HepG2 (cell line): ENCODE data around the gene PIM1. TPM values are rescaled to one million over a fixed set of nuclear protein-coding genes. Genes with fewer than 3 reads are reported as not detected.
A peak's percentile ranks its signal among the peaks of the same experiment; 100 is the strongest.

ENCODE experiments used
- BRF2 ChIP-seq: sonication (generic); formaldehyde crosslinking; IDR thresholded peaks from 2 replicates; pipeline ENCODE4 v1.8.1; 2022; ENCODE audit warnings: mild to moderate bottlenecking, missing genetic modification reagents
- FOXK2 ChIP-seq: fragments of 450-650 bp; IDR thresholded peaks from 2 replicates; pipeline ENCODE4 v1.6.1; 2016
- HDAC2 ChIP-seq: sonication (generic); formaldehyde crosslinking; IDR thresholded peaks from 2 replicates; pipeline ENCODE4 v1.4.0; 2020; ENCODE audit warnings: missing genetic modification reagents
- HMG20A ChIP-seq: IDR thresholded peaks from 2 replicates; pipeline ENCODE4 v1.6.1; 2016; ENCODE audit warnings: borderline replicate concordance
- HOXA3 ChIP-seq: sonication (generic); formaldehyde crosslinking; IDR thresholded peaks from 2 replicates; pipeline ENCODE4 v1.5.0; 2020; ENCODE audit warnings: missing genetic modification reagents
- KDM5A ChIP-seq: fragments of 200-600 bp; sonication (generic); IDR thresholded peaks from 2 replicates; pipeline ENCODE4 v1.7.0; 2018; ENCODE audit warnings: antibody characterized with exemption, mild to moderate bottlenecking, low read length, borderline replicate concordance
- KDM5B ChIP-seq: sonication (generic); formaldehyde crosslinking; IDR thresholded peaks from 2 replicates; pipeline ENCODE4 v1.4.0; 2020; ENCODE audit warnings: missing genetic modification reagents, mild to moderate bottlenecking, borderline replicate concordance
- MED8 ChIP-seq: sonication (generic); formaldehyde crosslinking; IDR thresholded peaks from 2 replicates; pipeline ENCODE4 v1.8.1; 2023; ENCODE audit warnings: mild to moderate bottlenecking, missing genetic modification reagents; ENCODE audit not compliant: insufficient replicate concordance
- RXRA ChIP-seq: sonication (generic); formaldehyde crosslinking; IDR thresholded peaks from 2 replicates; pipeline ENCODE4 v1.5.1; 2020; ENCODE audit warnings: missing genetic modification reagents
- SPEN ChIP-seq: sonication (generic); formaldehyde crosslinking; IDR thresholded peaks from 2 replicates; pipeline ENCODE4 v1.5.1; 2020; ENCODE audit warnings: low read depth, mild to moderate bottlenecking, missing genetic modification reagents
- SUZ12 ChIP-seq: fragments of 150-350 bp; IDR thresholded peaks from 2 replicates; pipeline ENCODE4 v1.6.1; 2014; ENCODE audit warnings: low read depth, low read length
- ZMYM3 ChIP-seq: sonication (generic); formaldehyde crosslinking; IDR thresholded peaks from 2 replicates; pipeline ENCODE4 v1.5.1; 2020; ENCODE audit warnings: mild to moderate bottlenecking, missing genetic modification reagents
- ZNF326 ChIP-seq: sonication (generic); formaldehyde crosslinking; IDR thresholded peaks from 2 replicates; pipeline ENCODE4 v1.4.0; 2020; ENCODE audit warnings: missing genetic modification reagents, borderline replicate concordance
- ZNF552 ChIP-seq: sonication (generic); formaldehyde crosslinking; IDR thresholded peaks from 2 replicates; pipeline ENCODE4 v1.9.0; 2022; ENCODE audit warnings: missing genetic modification reagents, mild to moderate bottlenecking, borderline replicate concordance
- ZNF563 ChIP-seq: sonication (generic); formaldehyde crosslinking; IDR thresholded peaks from 2 replicates; pipeline ENCODE4 v1.8.0; 2022; ENCODE audit warnings: mild to moderate bottlenecking, moderate library complexity, missing genetic modification reagents
- ZNF776 ChIP-seq: sonication (generic); formaldehyde crosslinking; IDR thresholded peaks from 2 replicates; pipeline ENCODE4 v1.4.0; 2020; ENCODE audit warnings: mild to moderate bottlenecking, missing genetic modification reagents
- ZNF792 ChIP-seq: IDR thresholded peaks from 2 replicates; pipeline ENCODE4 v1.6.1; 2016
- ZSCAN12 ChIP-seq: sonication (generic); formaldehyde crosslinking; IDR thresholded peaks from 2 replicates; pipeline ENCODE4 v1.9.0; 2021; ENCODE audit warnings: mild to moderate bottlenecking, missing genetic modification reagents
- polyA plus RNA-seq, 8 experiments: library from polyadenylated mRNA; depleted of rRNA in 3 of 8; stranded (reverse) in 7 of 8; unstranded in 1 of 8; fragments of >200 nt; fragmentation: Illumina TruSeq in 4 of 8; extraction: Trizol in 4 of 8; gene quantifications; 2 replicates each; pipeline versions ENCODE4 v1.2.1 to v1.2.3, GENCODE V29; 2011 to 2016; ENCODE audit warnings: low read depth in 4 of 8, missing spikeins in 1 of 8, mixed read lengths in 1 of 8; ENCODE audit not compliant: insufficient read depth in 1 of 8
- total RNA-seq, 5 experiments: library from RNA; depleted of rRNA; stranded (reverse); fragments of >200 nt; fragmentation: Illumina TruSeq; extraction: Trizol; gene quantifications; 2 replicates each; pipeline ENCODE4 v1.2.3, GENCODE V29; 2016; ENCODE audit warnings: low read depth in 1 of 5
- TF ChIP-seq, protein P1 (sequence below): sonication (generic); formaldehyde crosslinking; IDR thresholded peaks from 2 replicates; pipeline ENCODE4 v1.8.0; 2022; ENCODE audit warnings: missing genetic modification reagents, mild to moderate bottlenecking, moderate library complexity, borderline replicate concordance
- TF ChIP-seq, protein P2 (sequence below): sonication (generic); formaldehyde crosslinking; IDR thresholded peaks from 2 replicates; pipeline ENCODE4 v1.4.0; 2020; ENCODE audit warnings: missing genetic modification reagents, mild to moderate bottlenecking, borderline replicate concordance
- TF ChIP-seq, protein P3 (sequence below): IDR thresholded peaks from 2 replicates; pipeline ENCODE4 v1.6.1; 2012; ENCODE audit warnings: low read depth, low read length, improper control_type of control experiment
- TF ChIP-seq, protein P4 (sequence below): IDR thresholded peaks from 2 replicates; pipeline ENCODE4 v1.6.1; 2018; ENCODE audit warnings: missing genetic modification reagents, mild to moderate bottlenecking, missing compliant biosample characterization

Gene PIM1
- total and polyA plus RNA-seq, 2 of the 13 experiments (the other 11 are each of a cell fraction or from before 2014, with no cell fraction given), result 29.4 to 117 TPM

- TF ChIP-seq, protein P1, sequence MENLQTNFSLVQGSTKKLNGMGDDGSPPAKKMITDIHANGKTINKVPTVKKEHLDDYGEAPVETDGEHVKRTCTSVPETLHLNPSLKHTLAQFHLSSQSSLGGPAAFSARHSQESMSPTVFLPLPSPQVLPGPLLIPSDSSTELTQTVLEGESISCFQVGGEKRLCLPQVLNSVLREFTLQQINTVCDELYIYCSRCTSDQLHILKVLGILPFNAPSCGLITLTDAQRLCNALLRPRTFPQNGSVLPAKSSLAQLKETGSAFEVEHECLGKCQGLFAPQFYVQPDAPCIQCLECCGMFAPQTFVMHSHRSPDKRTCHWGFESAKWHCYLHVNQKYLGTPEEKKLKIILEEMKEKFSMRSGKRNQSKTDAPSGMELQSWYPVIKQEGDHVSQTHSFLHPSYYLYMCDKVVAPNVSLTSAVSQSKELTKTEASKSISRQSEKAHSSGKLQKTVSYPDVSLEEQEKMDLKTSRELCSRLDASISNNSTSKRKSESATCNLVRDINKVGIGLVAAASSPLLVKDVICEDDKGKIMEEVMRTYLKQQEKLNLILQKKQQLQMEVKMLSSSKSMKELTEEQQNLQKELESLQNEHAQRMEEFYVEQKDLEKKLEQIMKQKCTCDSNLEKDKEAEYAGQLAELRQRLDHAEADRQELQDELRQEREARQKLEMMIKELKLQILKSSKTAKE (CRISPR knock-in tag), result peak; percentile 27; the same call in 1 of the 2 replicates
- TF ChIP-seq HOXA3 (CRISPR knock-in tag) (peak; percentile 51; the same call in 1 of the 2 replicates), ZMYM3 (no peak), ZNF552 (CRISPR knock-in tag) (no peak), MED8 (CRISPR knock-in tag) (peak; percentile 14), RXRA (CRISPR knock-in tag) (peak; percentile 53; the same call in 1 of the 2 replicates), HMG20A (no peak; the same call in 1 of the 2 replicates), KDM5A (no peak), ZSCAN12 (CRISPR knock-in tag) (no peak), FOXK2 (peak; percentile 61), BRF2 (CRISPR knock-in tag) (no peak), ZNF563 (CRISPR knock-in tag) (no peak), KDM5B (CRISPR knock-in tag) (peak; percentile 77; the same call in 1 of the 2 replicates), SUZ12 (no peak), SPEN (CRISPR knock-in tag) (peak; percentile 30; the same call in 1 of the 2 replicates), HDAC2 (CRISPR knock-in tag) (peak; percentile 51; the same call in 1 of the 2 replicates), ZNF792 (CRISPR knock-in tag) (no peak; the same call in 1 of the 2 replicates), ZNF326 (CRISPR knock-in tag) (no peak), ZNF776 (CRISPR knock-in tag) (0 out of 2 replicates have a peak, but pooled peaks have one; percentile 34)
- TF ChIP-seq, protein P2, sequence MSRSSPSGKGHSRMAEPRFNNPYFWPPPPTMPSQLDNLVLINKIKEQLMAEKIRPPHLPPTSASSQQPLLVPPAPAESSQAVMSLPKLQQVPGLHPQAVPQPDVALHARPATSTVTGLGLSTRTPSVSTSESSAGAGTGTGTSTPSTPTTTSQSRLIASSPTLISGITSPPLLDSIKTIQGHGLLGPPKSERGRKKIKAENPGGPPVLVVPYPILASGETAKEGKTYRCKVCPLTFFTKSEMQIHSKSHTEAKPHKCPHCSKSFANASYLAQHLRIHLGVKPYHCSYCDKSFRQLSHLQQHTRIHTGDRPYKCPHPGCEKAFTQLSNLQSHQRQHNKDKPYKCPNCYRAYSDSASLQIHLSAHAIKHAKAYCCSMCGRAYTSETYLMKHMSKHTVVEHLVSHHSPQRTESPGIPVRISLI (CRISPR knock-in tag), result no peak; the same call in 1 of the 2 replicates
- TF ChIP-seq, protein P3, sequence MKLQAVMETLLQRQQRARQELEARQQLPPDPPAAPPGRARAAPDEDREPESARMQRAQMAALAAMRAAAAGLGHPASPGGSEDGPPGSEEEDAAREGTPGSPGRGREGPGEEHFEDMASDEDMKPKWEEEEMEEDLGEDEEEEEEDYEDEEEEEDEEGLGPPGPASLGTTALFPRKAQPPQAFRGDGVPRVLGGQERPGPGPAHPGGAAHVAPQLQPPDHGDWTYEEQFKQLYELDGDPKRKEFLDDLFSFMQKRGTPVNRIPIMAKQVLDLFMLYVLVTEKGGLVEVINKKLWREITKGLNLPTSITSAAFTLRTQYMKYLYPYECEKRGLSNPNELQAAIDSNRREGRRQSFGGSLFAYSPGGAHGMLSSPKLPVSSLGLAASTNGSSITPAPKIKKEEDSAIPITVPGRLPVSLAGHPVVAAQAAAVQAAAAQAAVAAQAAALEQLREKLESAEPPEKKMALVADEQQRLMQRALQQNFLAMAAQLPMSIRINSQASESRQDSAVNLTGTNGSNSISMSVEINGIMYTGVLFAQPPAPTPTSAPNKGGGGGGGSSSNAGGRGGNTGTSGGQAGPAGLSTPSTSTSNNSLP, result peak; percentile 49; the same call in 1 of the 2 replicates
- TF ChIP-seq, protein P4, sequence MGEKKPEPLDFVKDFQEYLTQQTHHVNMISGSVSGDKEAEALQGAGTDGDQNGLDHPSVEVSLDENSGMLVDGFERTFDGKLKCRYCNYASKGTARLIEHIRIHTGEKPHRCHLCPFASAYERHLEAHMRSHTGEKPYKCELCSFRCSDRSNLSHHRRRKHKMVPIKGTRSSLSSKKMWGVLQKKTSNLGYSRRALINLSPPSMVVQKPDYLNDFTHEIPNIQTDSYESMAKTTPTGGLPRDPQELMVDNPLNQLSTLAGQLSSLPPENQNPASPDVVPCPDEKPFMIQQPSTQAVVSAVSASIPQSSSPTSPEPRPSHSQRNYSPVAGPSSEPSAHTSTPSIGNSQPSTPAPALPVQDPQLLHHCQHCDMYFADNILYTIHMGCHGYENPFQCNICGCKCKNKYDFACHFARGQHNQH (CRISPR knock-in tag), result peak; percentile 24; the same call in 1 of the 2 replicates
These were observed 32.5 kb upstream of the PIM1 start (continued) for GRCh38 chr6:37137201-37138090.
